ENCODE data around the gene ZNF681.

ZNF681 gene

DNA sequence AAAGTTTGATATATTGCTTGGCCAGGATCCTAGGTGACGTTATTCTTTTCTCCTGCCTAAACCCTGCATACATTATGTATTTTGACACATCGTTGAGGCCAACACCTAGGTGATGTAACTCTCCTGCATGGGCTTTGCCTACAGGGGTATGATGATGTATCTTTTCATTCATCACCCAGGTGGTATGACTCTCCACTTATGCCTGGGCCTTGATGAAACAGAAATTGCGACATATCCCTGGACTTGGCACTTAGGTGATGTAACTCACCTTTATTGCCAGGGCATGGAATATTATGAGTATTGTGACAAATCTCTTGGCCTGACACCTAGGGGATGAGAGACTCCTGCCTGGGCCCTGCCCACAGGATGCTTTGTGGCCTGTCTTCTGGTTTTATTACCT lies 18.5 kb upstream of the ZNF681 start:
- no peak overlapping the region for H3K4me3 ChIP-seq (ENCODE audit: low read depth, low read length)
- in situ Hi-C loops (cut with HindIII; ENCODE audit: low sequenced_read_pairs): no loop called here
- no peak for DNase-seq (ENCODE audit: low read depth)
- TF ChIP-seq, protein P1, sequence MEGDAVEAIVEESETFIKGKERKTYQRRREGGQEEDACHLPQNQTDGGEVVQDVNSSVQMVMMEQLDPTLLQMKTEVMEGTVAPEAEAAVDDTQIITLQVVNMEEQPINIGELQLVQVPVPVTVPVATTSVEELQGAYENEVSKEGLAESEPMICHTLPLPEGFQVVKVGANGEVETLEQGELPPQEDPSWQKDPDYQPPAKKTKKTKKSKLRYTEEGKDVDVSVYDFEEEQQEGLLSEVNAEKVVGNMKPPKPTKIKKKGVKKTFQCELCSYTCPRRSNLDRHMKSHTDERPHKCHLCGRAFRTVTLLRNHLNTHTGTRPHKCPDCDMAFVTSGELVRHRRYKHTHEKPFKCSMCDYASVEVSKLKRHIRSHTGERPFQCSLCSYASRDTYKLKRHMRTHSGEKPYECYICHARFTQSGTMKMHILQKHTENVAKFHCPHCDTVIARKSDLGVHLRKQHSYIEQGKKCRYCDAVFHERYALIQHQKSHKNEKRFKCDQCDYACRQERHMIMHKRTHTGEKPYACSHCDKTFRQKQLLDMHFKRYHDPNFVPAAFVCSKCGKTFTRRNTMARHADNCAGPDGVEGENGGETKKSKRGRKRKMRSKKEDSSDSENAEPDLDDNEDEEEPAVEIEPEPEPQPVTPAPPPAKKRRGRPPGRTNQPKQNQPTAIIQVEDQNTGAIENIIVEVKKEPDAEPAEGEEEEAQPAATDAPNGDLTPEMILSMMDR (IDR thresholded peaks at IDR 0.05; ENCODE audit: low read depth, low read length, missing control alignments): no peak

DNA sequence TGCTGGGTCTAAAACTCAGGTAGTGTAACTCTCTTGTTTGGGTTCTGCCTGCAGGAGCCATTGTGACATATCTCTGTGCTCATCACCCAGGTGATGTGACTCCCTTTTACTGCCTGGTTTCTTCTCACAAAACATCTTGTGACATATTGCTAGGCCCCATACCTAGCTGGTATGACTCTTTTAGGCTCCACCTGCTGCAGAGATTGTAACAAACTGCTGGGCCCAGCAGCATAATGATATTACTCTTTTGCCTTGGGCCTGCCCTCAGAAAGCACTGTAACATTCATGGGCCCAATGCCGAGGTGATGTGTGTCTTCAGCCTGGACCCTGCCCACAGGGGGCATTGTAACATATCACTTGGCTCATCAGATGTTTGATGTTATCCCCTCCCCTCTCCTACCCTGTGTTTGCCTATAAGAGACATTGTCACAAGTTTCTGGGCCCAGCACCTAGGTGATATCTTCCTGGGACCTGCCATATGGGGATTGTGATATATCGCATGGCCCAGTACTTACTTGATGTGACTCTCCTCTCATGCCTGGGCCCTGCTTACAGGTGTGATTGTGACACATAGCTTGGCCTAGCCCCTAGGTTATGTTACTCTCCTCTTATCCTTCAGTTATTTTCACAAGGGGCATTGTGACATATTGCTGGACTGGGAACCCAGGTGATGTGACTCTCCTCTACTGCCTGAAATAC lies 18.0 kb upstream of the ZNF681 start:
- TF ChIP-seq, protein P1 (IDR thresholded peaks at IDR 0.05; ENCODE audit: low read depth, low read length, missing control alignments): no peak
- in situ Hi-C loops (cut with HindIII; ENCODE audit: low sequenced_read_pairs): no loop called here
- no peak overlapping the region for H3K4me3 ChIP-seq (ENCODE audit: low read depth, low read length)
- no peak for DNase-seq (ENCODE audit: low read depth)

DNA sequence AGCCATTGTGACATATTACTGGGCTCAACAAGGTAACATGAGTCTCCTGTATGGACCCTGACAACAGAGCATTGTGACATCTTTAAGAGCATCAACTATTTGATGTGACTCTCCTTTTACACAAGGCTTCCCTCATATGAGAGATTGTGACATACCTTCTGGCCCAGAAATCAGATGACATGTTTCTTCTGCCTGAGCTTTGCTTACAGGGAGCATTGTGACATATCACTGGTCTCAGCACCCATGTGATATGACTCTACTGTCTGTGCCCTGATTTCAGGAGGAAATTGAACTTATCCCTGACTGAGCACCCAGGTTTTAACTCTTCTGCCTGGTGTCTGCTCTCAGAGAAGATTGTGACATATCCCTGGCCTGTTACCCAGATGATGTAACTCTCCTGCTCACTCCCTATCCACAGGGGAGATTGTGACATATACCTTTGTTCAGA lies 15.9 kb upstream of the ZNF681 start:
- TF ChIP-seq, protein P1 (IDR thresholded peaks at IDR 0.05; ENCODE audit: low read depth, low read length, missing control alignments): no peak
- DNase-seq (ENCODE audit: low read depth): no peak
- in situ Hi-C loops (cut with HindIII; ENCODE audit: low sequenced_read_pairs): no loop called here
- H3K4me3 ChIP-seq (ENCODE audit: low read depth, low read length): no peak overlapping the region

DNA sequence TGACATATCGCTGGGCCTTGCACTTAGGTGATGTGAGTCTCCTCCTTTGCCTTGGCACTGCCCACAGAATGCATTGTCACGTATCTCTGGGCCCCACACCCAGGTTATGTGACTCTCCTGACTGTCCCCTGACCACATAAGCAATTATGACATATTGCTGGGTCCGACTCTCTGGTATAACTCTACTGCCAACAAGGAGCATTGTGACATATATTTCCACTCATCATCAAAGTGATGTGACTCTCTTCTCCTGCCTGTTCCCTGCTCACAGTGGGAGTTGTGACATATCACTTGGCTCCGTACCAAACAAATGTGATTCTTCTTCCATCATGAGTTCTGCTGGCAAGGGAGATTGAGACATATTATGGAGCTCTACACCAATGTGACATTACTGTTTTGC lies 15.4 kb upstream of the ZNF681 start:
- in situ Hi-C loops (cut with HindIII; ENCODE audit: low sequenced_read_pairs): no loop called here
- no peak overlapping the region for H3K4me3 ChIP-seq (ENCODE audit: low read depth, low read length)
- DNase-seq (ENCODE audit: low read depth): no peak
- TF ChIP-seq, protein P1 (IDR thresholded peaks at IDR 0.05; ENCODE audit: low read depth, low read length, missing control alignments): no peak

DNA sequence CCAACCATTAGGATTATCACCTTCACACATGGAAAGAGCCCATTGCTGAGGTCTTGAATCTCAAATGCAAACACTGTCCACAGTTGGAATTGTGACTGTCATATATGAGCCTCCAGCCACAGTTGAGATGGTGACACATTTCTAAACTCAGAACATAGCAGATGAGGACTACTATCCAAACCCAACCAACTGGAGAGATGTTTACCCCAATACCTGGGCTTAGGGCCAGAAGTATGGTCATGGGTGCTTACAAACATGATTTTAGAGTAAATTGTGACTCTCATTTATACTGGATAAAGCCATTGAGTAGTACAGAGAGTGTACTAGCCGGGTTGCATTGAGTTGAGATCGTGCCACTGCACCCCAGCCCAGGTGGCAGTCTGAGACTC lies 14.0 kb upstream of the ZNF681 start:
- in situ Hi-C loops (cut with HindIII; ENCODE audit: low sequenced_read_pairs): no loop called here
- no peak for DNase-seq (ENCODE audit: low read depth)
- TF ChIP-seq, protein P1 (IDR thresholded peaks at IDR 0.05; ENCODE audit: low read depth, low read length, missing control alignments): no peak
- H3K4me3 ChIP-seq (ENCODE audit: low read depth, low read length): no peak overlapping the region

DNA sequence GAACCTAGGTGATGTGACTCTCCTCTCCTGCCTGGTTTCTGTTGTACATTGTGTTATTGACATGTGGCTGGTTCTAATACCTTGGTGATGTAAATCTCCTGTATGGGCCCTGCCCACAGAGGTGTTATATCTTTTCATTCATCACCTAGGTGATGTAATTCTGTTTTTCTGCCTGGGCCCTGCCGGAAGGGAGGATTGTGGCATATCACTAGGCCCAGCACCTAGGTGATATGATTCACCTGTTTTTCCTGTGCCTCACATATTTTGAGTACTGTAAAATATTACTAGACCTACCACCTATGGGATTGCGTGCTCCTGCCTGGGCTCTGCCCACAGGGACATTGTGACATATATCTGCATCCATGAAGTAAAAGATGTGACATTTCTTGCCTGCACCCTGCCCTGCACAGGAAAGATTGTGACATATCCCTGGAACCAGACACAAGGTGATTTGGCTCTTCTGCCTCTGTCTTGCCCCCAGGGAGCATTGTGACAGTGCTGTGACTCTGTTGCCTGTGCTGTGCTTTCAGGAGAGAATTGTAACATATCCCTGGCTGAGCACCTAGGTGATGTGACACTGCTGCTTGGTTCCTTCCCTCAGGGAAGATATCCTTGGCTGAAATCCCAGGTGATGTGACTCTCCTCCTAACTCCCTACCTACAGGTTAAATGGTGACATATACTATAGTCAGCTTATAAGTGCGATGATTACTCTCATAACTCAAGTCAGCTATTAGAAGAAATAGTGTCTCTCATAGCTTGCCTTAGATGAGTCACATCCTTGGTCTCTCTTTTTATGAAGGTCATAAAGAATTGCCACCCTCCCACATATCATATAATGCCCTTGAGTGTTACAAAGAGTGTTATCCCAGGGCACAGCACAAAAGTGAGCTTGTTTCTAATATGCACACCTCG lies 13.3 kb upstream of the ZNF681 start:
- TF ChIP-seq, protein P1 (IDR thresholded peaks at IDR 0.05; ENCODE audit: low read depth, low read length, missing control alignments): no peak
- in situ Hi-C loops (cut with HindIII; ENCODE audit: low sequenced_read_pairs): no loop called here
- no peak for DNase-seq (ENCODE audit: low read depth)
- no peak overlapping the region for H3K4me3 ChIP-seq (ENCODE audit: low read depth, low read length)

Data from astrocyte of the cerebellum (primary cell).